Caco-2 (cell line): ENCODE data around the gene HENMT1. TPM values are rescaled to one million over a fixed set of nuclear protein-coding genes. Genes with fewer than 3 reads are reported as not detected.
"Not testable (repeated sequence)": the region's sequence is repeated elsewhere in the genome, so short reads cannot be mapped to it uniquely, and the experiment has no call there.

Source experiments
- BruUV-seq: library from RNA; stranded (reverse); fragments of 400-500 nt; replicated peaks from 2 replicates; lab custom pipeline; 2021; lab: Mats Ljungman, UMichigan
- CTCF ChIA-PET: fragments of 300-600 bp; sonication (Branson Sonifier 250); formaldehyde crosslinking; loops from one replicate; lab custom pipeline; 2022; ENCODE audit warnings: antibody characterized with exemption; lab: Charles Lee
- POLR2A ChIA-PET: fragments of 300-600 bp; sonication (Branson Sonifier 250); formaldehyde crosslinking; loops from one replicate; lab custom pipeline; 2022; ENCODE audit warnings: antibody characterized with exemption; lab: Charles Lee
- DNase-seq, 2 experiments: peaks; one replicate each; pipeline versions ENCODE4 v3.0.0 to v3.0.0-alpha.2; 2020 to 2022
- H3K27me3 ChIP-seq: replicated peaks from 2 replicates; pipeline ENCODE4 v1.6.0; 2011; ENCODE audit warnings: low read length; ENCODE audit not compliant: control insufficient read depth, insufficient read depth
- H3K36me3 ChIP-seq: 2 replicates; pipeline ENCODE4 v1.5.1; 2011; ENCODE audit warnings: low read length; ENCODE audit not compliant: control insufficient read depth, insufficient read depth
- H3K4me1 ChIP-seq: fragments of 250-450 bp; sonication (Bioruptor Pico); 2 replicates; pipeline ENCODE4 v1.5.1; 2020; ENCODE audit warnings: mild to moderate bottlenecking
- H3K4me3 ChIP-seq: 2 replicates; pipeline ENCODE4 v1.5.1; 2011; ENCODE audit warnings: low read depth, mild to moderate bottlenecking, control low read depth, low read length
- H3K9me3 ChIP-seq: fragments of 250-450 bp; sonication (Bioruptor Pico); 2 replicates; pipeline ENCODE4 v1.5.1; 2020; ENCODE audit warnings: mild to moderate bottlenecking, moderate library complexity
- H3K27ac Mint-ChIP-seq: one replicate; pipeline ENCODE4 v1.8.0; 2022; ENCODE audit warnings: mixed read lengths; ENCODE audit not compliant: unreplicated experiment
- H3K27me3 Mint-ChIP-seq: one replicate; pipeline ENCODE4 v1.8.0; 2022; ENCODE audit warnings: mixed read lengths; ENCODE audit not compliant: insufficient read depth, unreplicated experiment
- H3K36me3 Mint-ChIP-seq: one replicate; pipeline ENCODE4 v1.8.0; 2022; ENCODE audit warnings: mild to moderate bottlenecking, mixed read lengths; ENCODE audit not compliant: insufficient read depth, unreplicated experiment
- H3K4me1 Mint-ChIP-seq: one replicate; pipeline ENCODE4 v1.8.0; 2022; ENCODE audit warnings: low read depth, mixed read lengths; ENCODE audit not compliant: unreplicated experiment
- H3K4me3 Mint-ChIP-seq: one replicate; pipeline ENCODE4 v1.8.0; 2022; ENCODE audit warnings: mild to moderate bottlenecking, moderate library complexity, mixed read lengths; ENCODE audit not compliant: unreplicated experiment
- H3K9me3 Mint-ChIP-seq: one replicate; pipeline ENCODE4 v1.8.0; 2022; ENCODE audit warnings: mixed read lengths; ENCODE audit not compliant: unreplicated experiment
- CTCF ChIP-seq, 2 experiments: fragments of 200-600 bp in 1 of 2; IDR thresholded peaks; 1 replicate in 1 of 2; 2 replicates in 1 of 2; pipeline versions ENCODE4 v1.5.1 to v1.8.0; 2011 to 2022; ENCODE audit warnings: antibody characterized with exemption in 1 of 2, control low read depth in 1 of 2, inconsistent platforms in 1 of 2, low read depth in 1 of 2, low read length in 1 of 2, mild to moderate bottlenecking in 1 of 2, moderate library complexity in 1 of 2; ENCODE audit not compliant: insufficient read depth in 1 of 2, severe bottlenecking in 1 of 2, unreplicated experiment in 1 of 2
- intact Hi-C: fragments of 100-400 bp; cut with micrococcal nuclease; formaldehyde crosslinking; loops from one replicate; pipeline ENCODE4 v1.10.0; 2022; ENCODE audit not compliant: unreplicated experiment
- total RNA-seq: library from RNA; stranded (reverse); gene quantifications from 2 replicates; pipeline ENCODE4 v1.2.3, GENCODE V29; 2022

Gene HENMT1
- total RNA-seq, 1 experiment from 2014 or later = 21.0 TPM

GRCh38 chr1:108670131-108670773, 9.4 kb upstream of the HENMT1 start:
- Mint-ChIP-seq H3K27ac (no peak overlapping the region), H3K4me1 (no peaks in the 10 kb centered on the region), H3K4me3 (no peak overlapping the region), H3K27me3 (no peaks in the 10 kb centered on the region), H3K9me3 (peaks cover 11% of the 10 kb centered on the region), H3K36me3 (no peaks in the 10 kb centered on the region)
- TF ChIP-seq CTCF (IDR thresholded peaks at IDR 0.05; ENCODE audit: insufficient read depth in 1 of 2, low read depth in 1 of 2, low read length in 1 of 2, severe bottlenecking in 1 of 2, unreplicated experiment in 1 of 2) = no peak
- DNase-seq = no peak
- POLR2A ChIA-PET = no interaction called here
- Histone ChIP-seq H3K36me3 (no peaks in the 10 kb centered on the region), H3K4me1 (no peaks in the 10 kb centered on the region), H3K4me3 (no peak overlapping the region), H3K9me3 (no peaks in the 10 kb centered on the region), H3K27me3 (no peaks in the 10 kb centered on the region)
- CTCF ChIA-PET = no interaction called here
- intact Hi-C loops = no loop called here
- BruUV-seq = no TSS peak

- CTCF ChIA-PET = no interaction called here
- no TSS peak for BruUV-seq
- no peaks in the 10 kb centered on the region for H3K36me3 ChIP-seq
Measured at GRCh38 chr1:108669679-108670078, 8.8 kb upstream of the HENMT1 start.

DNA sequence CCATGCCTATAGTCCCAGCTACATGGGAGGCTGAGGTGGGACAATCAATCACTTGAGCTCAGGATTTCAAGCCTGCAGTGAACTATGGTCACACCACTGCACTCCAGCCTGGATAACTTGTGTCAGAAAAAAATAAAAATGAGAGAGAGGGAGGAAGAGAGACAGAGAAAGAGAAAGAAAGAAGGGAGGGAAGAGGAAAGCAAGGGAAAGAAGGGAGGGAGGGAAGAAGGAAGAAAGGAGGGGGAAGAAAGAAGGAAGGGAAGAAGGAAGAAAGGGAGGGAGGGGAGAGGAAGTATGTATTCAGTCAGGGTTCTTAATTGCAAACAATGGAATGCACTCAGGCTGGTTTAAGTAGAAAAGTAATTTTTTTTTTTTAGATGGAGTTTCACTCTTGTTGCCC, 7.9 kb upstream of the HENMT1 start:
- no peaks in the 10 kb centered on the region for H3K9me3 ChIP-seq
- no peaks in the 10 kb centered on the region for H3K36me3 Mint-ChIP-seq
- no peak overlapping the region for H3K4me3 ChIP-seq
- BruUV-seq = no TSS peak
- intact Hi-C loops = no loop called here
- no peak overlapping the region for H3K27ac Mint-ChIP-seq
- POLR2A ChIA-PET = no interaction called here
- no peak for TF ChIP-seq CTCF (IDR thresholded peaks at IDR 0.05; ENCODE audit: insufficient read depth in 1 of 2, low read depth in 1 of 2, low read length in 1 of 2, severe bottlenecking in 1 of 2, unreplicated experiment in 1 of 2)
- H3K4me1 ChIP-seq = no peaks in the 10 kb centered on the region
- no peaks in the 10 kb centered on the region for H3K27me3 ChIP-seq
- no peak overlapping the region for H3K4me3 Mint-ChIP-seq
- no peaks in the 10 kb centered on the region for H3K36me3 ChIP-seq
- DNase-seq = no peak
- no peaks in the 10 kb centered on the region for H3K27me3 Mint-ChIP-seq
- CTCF ChIA-PET = interaction anchor here (0.5 kb wide), 1 partner anchor 22 kb away, joined by 3 read pairs; no protein-coding TSS in a partner anchor
- no peaks in the 10 kb centered on the region for H3K9me3 Mint-ChIP-seq
- H3K4me1 Mint-ChIP-seq = no peaks in the 10 kb centered on the region

More at GRCh38 chr1:108669679-108670078, 8.8 kb upstream of the HENMT1 start:
- H3K4me3 ChIP-seq = no peak overlapping the region
- intact Hi-C loops = no loop called here
- no peak overlapping the region for H3K4me3 Mint-ChIP-seq
- no peaks in the 10 kb centered on the region for H3K4me1 Mint-ChIP-seq
- POLR2A ChIA-PET = interaction anchor here (0.6 kb wide), 1 partner anchor 22 kb away, joined by 3 read pairs; the partner anchor contains the start of gene PRPF38B
- no peak for DNase-seq
- no peaks in the 10 kb centered on the region for H3K27me3 ChIP-seq
- no peaks in the 10 kb centered on the region for H3K27me3 Mint-ChIP-seq
- TF ChIP-seq CTCF (IDR thresholded peaks at IDR 0.05; ENCODE audit: insufficient read depth in 1 of 2, low read depth in 1 of 2, low read length in 1 of 2, severe bottlenecking in 1 of 2, unreplicated experiment in 1 of 2) = no peak
- H3K9me3 ChIP-seq = no peaks in the 10 kb centered on the region
- no peaks in the 10 kb centered on the region for H3K4me1 ChIP-seq
- peaks cover 7% of the 10 kb centered on the region for H3K9me3 Mint-ChIP-seq
- no peak overlapping the region for H3K27ac Mint-ChIP-seq
- H3K36me3 Mint-ChIP-seq = no peaks in the 10 kb centered on the region

GRCh38 chr1:108667422-108667821, 6.5 kb upstream of the HENMT1 start:
- H3K36me3 Mint-ChIP-seq, H3K27me3 Mint-ChIP-seq, H3K4me3 Mint-ChIP-seq, H3K27ac Mint-ChIP-seq, intact Hi-C loops, H3K9me3 ChIP-seq, H3K4me1 Mint-ChIP-seq, POLR2A ChIA-PET, H3K36me3 ChIP-seq, H3K27me3 ChIP-seq, BruUV-seq, CTCF ChIA-PET, DNase-seq, H3K4me3 ChIP-seq, H3K9me3 Mint-ChIP-seq, H3K4me1 ChIP-seq: not testable (repeated sequence)
